Metanephros (tissue), 1 donor: Measurements from ENCODE around the gene CARMIL3. TPM values are rescaled to one million over a fixed set of nuclear protein-coding genes. Genes with fewer than 3 reads are reported as not detected.

ENCODE experiments used
- total RNA-seq: library from RNA; depleted of rRNA; stranded (reverse); fragments of >200 nt; gene quantifications from one replicate; pipeline ENCODE4 v1.2.3, GENCODE V29; 2014

The CARMIL3 gene, protein sequence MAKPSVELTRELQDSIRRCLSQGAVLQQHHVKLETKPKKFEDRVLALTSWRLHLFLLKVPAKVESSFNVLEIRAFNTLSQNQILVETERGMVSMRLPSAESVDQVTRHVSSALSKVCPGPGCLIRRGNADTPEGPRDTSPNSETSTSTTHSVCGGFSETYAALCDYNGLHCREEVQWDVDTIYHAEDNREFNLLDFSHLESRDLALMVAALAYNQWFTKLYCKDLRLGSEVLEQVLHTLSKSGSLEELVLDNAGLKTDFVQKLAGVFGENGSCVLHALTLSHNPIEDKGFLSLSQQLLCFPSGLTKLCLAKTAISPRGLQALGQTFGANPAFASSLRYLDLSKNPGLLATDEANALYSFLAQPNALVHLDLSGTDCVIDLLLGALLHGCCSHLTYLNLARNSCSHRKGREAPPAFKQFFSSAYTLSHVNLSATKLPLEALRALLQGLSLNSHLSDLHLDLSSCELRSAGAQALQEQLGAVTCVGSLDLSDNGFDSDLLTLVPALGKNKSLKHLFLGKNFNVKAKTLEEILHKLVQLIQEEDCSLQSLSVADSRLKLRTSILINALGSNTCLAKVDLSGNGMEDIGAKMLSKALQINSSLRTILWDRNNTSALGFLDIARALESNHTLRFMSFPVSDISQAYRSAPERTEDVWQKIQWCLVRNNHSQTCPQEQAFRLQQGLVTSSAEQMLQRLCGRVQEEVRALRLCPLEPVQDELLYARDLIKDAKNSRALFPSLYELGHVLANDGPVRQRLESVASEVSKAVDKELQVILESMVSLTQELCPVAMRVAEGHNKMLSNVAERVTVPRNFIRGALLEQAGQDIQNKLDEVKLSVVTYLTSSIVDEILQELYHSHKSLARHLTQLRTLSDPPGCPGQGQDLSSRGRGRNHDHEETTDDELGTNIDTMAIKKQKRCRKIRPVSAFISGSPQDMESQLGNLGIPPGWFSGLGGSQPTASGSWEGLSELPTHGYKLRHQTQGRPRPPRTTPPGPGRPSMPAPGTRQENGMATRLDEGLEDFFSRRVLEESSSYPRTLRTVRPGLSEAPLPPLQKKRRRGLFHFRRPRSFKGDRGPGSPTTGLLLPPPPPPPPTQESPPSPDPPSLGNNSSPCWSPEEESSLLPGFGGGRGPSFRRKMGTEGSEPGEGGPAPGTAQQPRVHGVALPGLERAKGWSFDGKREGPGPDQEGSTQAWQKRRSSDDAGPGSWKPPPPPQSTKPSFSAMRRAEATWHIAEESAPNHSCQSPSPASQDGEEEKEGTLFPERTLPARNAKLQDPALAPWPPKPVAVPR (N-terminal part only)
- total RNA-seq = 1.9 TPM

DNA sequence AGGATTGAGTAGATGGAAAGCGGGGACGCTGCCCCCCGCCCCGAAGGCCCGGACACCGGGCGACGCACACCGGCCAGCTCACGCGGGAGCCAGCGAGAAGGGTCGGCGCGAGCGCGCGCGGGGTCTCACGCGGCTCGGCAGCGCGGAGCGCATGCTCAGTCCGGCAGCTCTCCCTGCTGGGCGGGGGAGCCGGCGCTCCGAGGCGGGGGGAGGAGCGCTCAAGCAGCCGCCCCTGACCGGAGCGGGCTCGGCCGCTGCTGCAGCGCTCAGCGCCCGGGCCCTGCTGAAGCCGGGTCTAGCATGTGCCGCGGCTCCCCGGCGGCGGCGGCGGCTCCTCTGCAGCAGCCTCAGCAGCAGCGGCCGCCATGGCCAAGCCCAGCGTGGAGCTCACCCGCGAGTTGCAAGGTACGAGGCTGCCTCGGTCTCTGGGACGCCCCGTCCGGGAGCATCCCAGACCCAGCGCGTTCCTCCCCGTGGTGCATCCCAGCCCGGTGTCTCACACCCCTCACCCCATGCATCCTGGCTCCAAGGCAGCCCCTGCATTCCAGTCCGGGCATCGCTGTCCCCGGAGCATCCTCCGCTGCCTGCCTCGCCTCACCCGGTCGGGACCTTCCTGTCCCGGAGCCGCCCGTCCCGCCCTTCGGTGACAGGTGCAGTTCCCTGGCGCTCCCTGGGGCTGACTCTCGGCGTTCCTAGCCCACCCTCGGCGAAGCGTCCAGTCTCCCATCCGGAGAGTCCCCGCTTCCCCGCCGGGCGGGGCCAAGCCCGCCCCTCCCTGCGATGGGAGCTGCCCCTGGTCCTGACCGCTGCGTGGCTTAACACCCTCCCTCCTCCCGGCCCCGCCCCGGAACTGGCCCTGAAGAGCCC lies at the start of gene CARMIL3:
Gene CARMIL3, plus strand, starts transcription at position 221 of the 867 bp plus-strand sequence. Its CDS starts 145 bp downstream, at position 366.

DNA sequence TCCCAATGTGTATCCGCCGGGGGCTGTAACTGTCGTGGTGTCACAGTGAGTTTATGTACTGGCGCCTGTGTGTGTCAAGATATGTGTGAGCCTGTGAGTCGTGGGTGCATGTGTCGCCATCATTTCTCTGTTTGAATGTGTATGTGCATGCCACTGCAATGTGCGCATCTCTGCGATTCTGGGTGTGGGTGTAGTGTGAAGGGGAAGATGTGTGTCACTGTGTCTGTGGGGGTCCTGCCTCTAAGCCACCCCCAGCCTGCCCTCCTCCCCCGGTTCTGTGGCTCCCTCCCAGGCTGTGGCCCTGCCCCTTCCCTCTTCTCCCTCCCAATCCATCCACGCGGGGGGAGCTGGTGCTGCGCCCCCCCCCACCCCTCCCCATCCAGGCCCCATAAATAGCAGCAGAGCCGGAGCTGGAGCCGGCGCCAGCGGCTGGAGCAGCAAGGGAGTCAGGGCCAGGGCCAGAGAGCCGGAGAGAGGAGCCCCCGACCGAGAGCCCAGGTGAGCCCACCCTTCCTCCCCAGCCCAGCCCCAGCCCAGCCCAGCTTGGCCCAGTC lies 19.4 kb downstream of the CARMIL3 start, which contains the start of gene CPNE6:
Gene CPNE6, plus strand, starts transcription at position 419 of the 554 bp plus-strand sequence. CDS start 1,375 bp downstream, outside the sequence.

DNA sequence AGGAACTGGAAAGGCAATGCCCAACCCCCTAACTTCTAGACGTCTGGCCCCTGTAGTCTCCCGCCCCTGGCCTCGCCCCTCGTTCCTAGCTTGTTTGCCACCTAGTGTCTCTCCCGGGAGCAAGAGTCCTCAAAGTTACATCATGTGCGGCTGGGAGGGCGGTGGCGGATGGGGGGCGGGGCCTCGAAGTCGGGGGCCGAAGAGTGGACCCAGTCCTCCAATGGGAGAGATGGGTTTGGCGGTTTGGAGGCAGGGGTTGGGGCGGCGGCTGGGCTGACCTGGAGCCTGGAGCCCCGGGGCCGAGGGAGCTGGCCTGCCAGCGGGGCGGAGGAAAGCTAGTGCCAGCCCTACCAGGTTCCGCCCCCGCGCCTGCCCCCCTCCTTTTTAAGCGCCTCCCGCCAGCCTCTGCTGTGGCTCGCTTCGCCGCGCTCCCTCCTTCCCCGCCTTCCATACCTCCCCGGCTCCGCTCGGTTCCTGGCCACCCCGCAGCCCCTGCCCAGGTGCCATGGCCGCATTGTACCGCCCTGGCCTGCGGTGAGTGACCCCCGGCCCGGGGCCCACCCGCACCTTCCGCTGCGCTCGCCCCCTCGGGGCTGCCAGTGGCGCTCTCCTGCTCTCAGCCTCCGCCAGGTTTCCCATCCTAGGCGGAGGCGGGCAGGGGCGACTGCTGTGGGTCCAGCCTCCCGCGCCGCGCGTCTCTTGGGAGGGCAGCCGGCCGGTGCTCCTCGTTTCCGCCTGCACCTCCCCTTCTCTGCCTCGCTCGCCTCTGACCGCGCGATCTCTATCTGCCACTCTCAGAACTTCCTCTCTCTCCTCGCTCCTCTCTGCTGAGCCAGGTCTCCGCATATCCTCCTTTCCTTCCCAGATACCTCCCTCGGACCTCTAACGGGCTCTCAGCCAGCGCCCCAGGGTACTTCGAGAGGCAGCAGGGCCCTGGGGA lies 42.4 kb downstream of the CARMIL3 start, which contains the start of gene PCK2:
Gene PCK2, plus strand, starts transcription at position 411 of the 940 bp plus-strand sequence. Its CDS starts 95 bp downstream, at position 506.

DNA sequence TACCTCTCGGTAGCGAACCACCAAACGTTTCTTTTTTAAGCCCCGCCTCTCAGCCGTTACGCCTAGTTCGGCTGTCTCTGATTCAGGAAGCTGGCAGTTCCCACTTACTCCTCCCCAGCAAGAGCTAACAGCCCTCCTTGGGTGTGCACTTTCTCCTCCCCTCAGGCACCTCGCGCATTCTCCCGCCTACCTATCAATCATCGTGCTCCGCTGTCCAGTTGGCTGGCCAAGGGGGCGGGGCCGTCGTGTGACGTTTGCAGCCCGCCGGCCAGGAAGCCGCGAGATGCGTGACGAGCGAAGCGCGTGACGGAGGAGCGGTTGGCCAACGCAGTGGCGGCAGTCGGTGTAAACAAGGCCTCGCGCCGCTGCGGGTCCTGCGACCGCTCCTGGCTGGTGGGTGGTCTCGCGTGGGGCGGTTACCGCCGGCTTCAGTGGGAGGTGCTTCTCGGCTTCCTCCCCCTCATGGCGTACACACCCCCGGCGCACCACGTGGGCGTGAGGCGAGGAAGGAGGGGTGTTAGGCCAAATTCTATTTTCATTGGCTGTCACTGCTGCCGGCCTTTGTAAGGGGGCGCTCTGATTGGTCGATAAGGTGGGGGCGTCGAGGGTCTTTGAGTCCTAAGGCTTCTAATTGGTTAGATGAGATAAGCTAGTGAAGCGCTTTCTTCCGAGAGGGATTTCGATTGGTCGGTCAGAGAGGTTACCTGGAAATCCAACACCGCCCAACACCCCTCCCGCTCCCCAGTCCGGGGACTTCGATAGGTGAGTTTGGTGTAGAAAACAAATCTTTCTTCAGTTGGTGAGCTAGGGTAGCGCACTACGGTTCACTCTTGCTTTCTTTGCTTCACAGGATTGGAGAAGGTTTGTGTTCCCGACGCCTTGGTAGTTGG lies 63.0 kb downstream of the CARMIL3 start, which contains the start of the genes DCAF11 and NRL:
Gene DCAF11, plus strand, starts transcription at position 246 of the 890 bp plus-strand sequence. CDS start 818 bp downstream, outside the sequence.
Gene NRL, minus strand, starts transcription at position 418 of the 890 bp plus-strand sequence. CDS start 32,101 bp downstream, outside the sequence.

Other genes starting within 250 kb of the CARMIL3 start
- 41.9 TPM for gene DHRS4, start 98.2 kb upstream of the CARMIL3 start, total RNA-seq
- 23.4 TPM for gene DHRS4L2, start 63.1 kb upstream of the CARMIL3 start, total RNA-seq
- gene CPNE6, start 19.6 kb downstream of the CARMIL3 start, total RNA-seq = not detected
- gene PCK2, start 42.3 kb downstream of the CARMIL3 start, total RNA-seq = 26.3 TPM
- gene DCAF11, start 62.8 kb downstream of the CARMIL3 start, total RNA-seq = 145 TPM
- 4.4 TPM for gene NRL, start 62.9 kb downstream of the CARMIL3 start, total RNA-seq
- gene FITM1, start 78.7 kb downstream of the CARMIL3 start, total RNA-seq = 39.1 TPM
- gene PSME1, start 84.2 kb downstream of the CARMIL3 start, total RNA-seq = 95.0 TPM
- 13.4 TPM for gene EMC9, start 89.6 kb downstream of the CARMIL3 start, total RNA-seq
- 85.5 TPM for gene PSME2, start 94.6 kb downstream of the CARMIL3 start, total RNA-seq
- gene RNF31, start 95.5 kb downstream of the CARMIL3 start, total RNA-seq = 52.8 TPM
- gene IRF9, start 109.3 kb downstream of the CARMIL3 start, total RNA-seq = 58.3 TPM
- 28.1 TPM for gene REC8, start 120.1 kb downstream of the CARMIL3 start, total RNA-seq
- gene IPO4, start 136.8 kb downstream of the CARMIL3 start, total RNA-seq = 56.7 TPM
- 51.6 TPM for gene TM9SF1, start 143.4 kb downstream of the CARMIL3 start, total RNA-seq
- not detected for gene TSSK4, start 153.7 kb downstream of the CARMIL3 start, total RNA-seq
- gene CHMP4A, start 161.5 kb downstream of the CARMIL3 start, total RNA-seq = 21.8 TPM
- gene MDP1, start 164.1 kb downstream of the CARMIL3 start, total RNA-seq = 14.4 TPM
- gene NEDD8, start 180.4 kb downstream of the CARMIL3 start, total RNA-seq = 56.1 TPM
- gene GMPR2, start 180.9 kb downstream of the CARMIL3 start, total RNA-seq = 60.7 TPM
- gene TINF2, start 190.6 kb downstream of the CARMIL3 start, total RNA-seq = 48.2 TPM
- 0.29 TPM for gene TGM1, start 211.2 kb downstream of the CARMIL3 start, total RNA-seq
- gene RABGGTA, start 219.6 kb downstream of the CARMIL3 start, total RNA-seq = 18.9 TPM
- 29.6 TPM for gene DHRS1, start 247.8 kb downstream of the CARMIL3 start, total RNA-seq
- 18.5 TPM for gene NOP9, start 247.8 kb downstream of the CARMIL3 start, total RNA-seq